Measurements from ENCODE around the gene MRPL22. TPM values are rescaled to one million over a fixed set of nuclear protein-coding genes. Genes with fewer than 3 reads are reported as not detected.

Gene MRPL22
- total RNA-seq, 1 experiment from 2014 or later = 68.3 TPM

GRCh38 chr5:154971501-154971900 lies 30.6 kb downstream of the MRPL22 start:
- H3K9ac ChIP-seq (ENCODE audit: low read length) = no peak overlapping the region
- intact Hi-C loops (cut with micrococcal nuclease) = loop anchor here (10.0 kb wide), 1 partner anchor 1853 kb away; no protein-coding TSS in a partner anchor
- no peak overlapping the region for H2AFZ ChIP-seq (ENCODE audit: low read depth, low read length, poor library complexity, severe bottlenecking)
- no peak for ATAC-seq
- no peaks in the 10 kb centered on the region for H3K9me3 ChIP-seq (ENCODE audit: control insufficient read depth in 1 of 2, insufficient read depth in 1 of 2, low read depth in 1 of 2, low read length in 2 of 2)
- no peak overlapping the region for H3K4me2 ChIP-seq (ENCODE audit: low read length)
- CTCF ChIA-PET = interaction anchor here (1.4 to 3.1 kb wide), 4 partner anchors 25 to 331 kb away, joined by 5 to 38 read pairs (median 10); no protein-coding TSS in a partner anchor
- no peak overlapping the region for H3K4me3 ChIP-seq (replicated peaks in 1 of 2; ENCODE audit: low read depth in 1 of 2, low read length in 2 of 2)
- H3K4me1 ChIP-seq (ENCODE audit: control insufficient read depth in 1 of 2, insufficient read depth in 2 of 2, low read length in 2 of 2) = no peaks in the 10 kb centered on the region
- TF ChIP-seq EZH2phosphoT487 (IDR thresholded peaks at IDR 0.05; ENCODE audit: borderline replicate concordance) = no peak
- TF ChIP-seq TCF7L2 (IDR thresholded peaks at IDR 0.05; ENCODE audit: borderline replicate concordance, extremely low read depth, insufficient read depth, insufficient read length) = no peak
- peaks cover 0 to 8% of the 10 kb centered on the region in 2 experiments; a peak in 1 of 4 replicates for H3K36me3 ChIP-seq (ENCODE audit: control insufficient read depth in 1 of 2, insufficient read depth in 2 of 2, low read length in 2 of 2)
- peaks cover 4% of the 10 kb centered on the region; the same call in 1 of the 2 replicates for H4K20me1 ChIP-seq (ENCODE audit: insufficient read depth)
- no peak overlapping the region for H3K27ac ChIP-seq (ENCODE audit: low read depth, low read length)
- POLR2A ChIA-PET = no interaction called here
- no peaks in the 10 kb centered on the region for H3K79me2 ChIP-seq (ENCODE audit: insufficient read depth, low read length)
- no peaks in the 10 kb centered on the region for H3K27me3 ChIP-seq (ENCODE audit: insufficient read depth, low read length)
- RAD21 ChIA-PET (ENCODE audit: low non-redundant PET in 1 of 2, low total read pairs in 2 of 2, uncharacterized antibody in 2 of 2, unreplicated experiment in 2 of 2) = no interaction called here
- no peaks in the 10 kb centered on the region for H3K9me2 ChIP-seq (ENCODE audit: insufficient read depth)
- BruUV-seq (replicated peaks) = no TSS peak
- DNase-seq (ENCODE audit: low read depth, low spot score) = no peak

GRCh38 chr5:154972476-154973080 lies 31.7 kb downstream of the MRPL22 start:
- BruUV-seq (replicated peaks) = no TSS peak
- Histone ChIP-seq H3K36me3 (ENCODE audit: control insufficient read depth in 1 of 2, insufficient read depth in 2 of 2, low read length in 2 of 2) (peaks cover 0 to 6% of the 10 kb centered on the region in 2 experiments; a peak in 1 of 4 replicates), H3K9ac (ENCODE audit: low read length) (no peak overlapping the region), H3K4me2 (ENCODE audit: low read length) (no peak overlapping the region), H3K9me2 (ENCODE audit: insufficient read depth) (no peaks in the 10 kb centered on the region), H3K4me3 (replicated peaks in 1 of 2; ENCODE audit: low read depth in 1 of 2, low read length in 2 of 2) (no peak overlapping the region), H3K9me3 (ENCODE audit: control insufficient read depth in 1 of 2, insufficient read depth in 1 of 2, low read depth in 1 of 2, low read length in 2 of 2) (no peaks in the 10 kb centered on the region), H3K4me1 (ENCODE audit: control insufficient read depth in 1 of 2, insufficient read depth in 2 of 2, low read length in 2 of 2) (no peaks in the 10 kb centered on the region), H4K20me1 (ENCODE audit: insufficient read depth) (peaks cover 4% of the 10 kb centered on the region; the same call in 1 of the 2 replicates), H2AFZ (ENCODE audit: low read depth, low read length, poor library complexity, severe bottlenecking) (no peak overlapping the region), H3K27ac (ENCODE audit: low read depth, low read length) (no peak overlapping the region), H3K27me3 (ENCODE audit: insufficient read depth, low read length) (no peaks in the 10 kb centered on the region), H3K79me2 (ENCODE audit: insufficient read depth, low read length) (no peaks in the 10 kb centered on the region)
- ChIA-PET CTCF (interaction anchor here (0.6 to 3.1 kb wide), 12 partner anchors 11 to 333 kb away, joined by 3 to 38 read pairs (median 6); no protein-coding TSS in a partner anchor), RAD21 (ENCODE audit: low non-redundant PET in 1 of 2, low total read pairs in 2 of 2, uncharacterized antibody in 2 of 2, unreplicated experiment in 2 of 2) (interaction anchor here (0.6 to 2.3 kb wide), 3 partner anchors 31 to 55 kb away, joined by 3 to 8 read pairs (median 5); no protein-coding TSS in a partner anchor), POLR2A (interaction anchor here (0.9 kb wide), 1 partner anchor 30 kb away, joined by 4 read pairs; no protein-coding TSS in a partner anchor)
- ATAC-seq (peak; percentile 82), DNase-seq (ENCODE audit: low read depth, low spot score) (peak; percentile 35)
- intact Hi-C loops (cut with micrococcal nuclease) = loop anchor here (1.0 to 10.0 kb wide), 3 partner anchors 32 to 1852 kb away; no protein-coding TSS in a partner anchor
- TF ChIP-seq REST (IDR thresholded peaks at IDR 0.05; ENCODE audit: low read depth) = no peak
- TF ChIP-seq CTCF (IDR thresholded peaks at IDR 0.05 in 2 of 3, conservative IDR thresholded peaks at IDR 0.05 in 1 of 3; ENCODE audit: borderline replicate concordance in 1 of 3, insufficient read depth in 1 of 3, low read depth in 2 of 3, low read length in 2 of 3) = peak; percentile 64 to 73 (median 64); a peak in 5 of 6 replicates
- TF ChIP-seq RAD21 (IDR thresholded peaks at IDR 0.05; ENCODE audit: low read depth) = peak; percentile 76
